Lower leg skin (tissue), 3 donors: ENCODE data around the gene MED17.

Experiments
- POLR2A ChIP-seq, 2 donors: fragments of 450-650 bp; IDR thresholded peaks; one replicate each; pipeline ENCODE4 v1.6.1; 2016 to 2017; ENCODE audit warnings: antibody characterized with exemption in 2 of 2, mild to moderate bottlenecking in 1 of 2, moderate library complexity in 1 of 2
- TF ChIP-seq, protein P1 (sequence below), 3 donors: fragments of 450-650 bp; IDR thresholded peaks; one replicate each; pipeline ENCODE4 v1.5.1; 2016; ENCODE audit warnings: antibody characterized with exemption in 3 of 3, mild to moderate bottlenecking in 3 of 3, moderate library complexity in 2 of 3

- TF ChIP-seq, protein P1, sequence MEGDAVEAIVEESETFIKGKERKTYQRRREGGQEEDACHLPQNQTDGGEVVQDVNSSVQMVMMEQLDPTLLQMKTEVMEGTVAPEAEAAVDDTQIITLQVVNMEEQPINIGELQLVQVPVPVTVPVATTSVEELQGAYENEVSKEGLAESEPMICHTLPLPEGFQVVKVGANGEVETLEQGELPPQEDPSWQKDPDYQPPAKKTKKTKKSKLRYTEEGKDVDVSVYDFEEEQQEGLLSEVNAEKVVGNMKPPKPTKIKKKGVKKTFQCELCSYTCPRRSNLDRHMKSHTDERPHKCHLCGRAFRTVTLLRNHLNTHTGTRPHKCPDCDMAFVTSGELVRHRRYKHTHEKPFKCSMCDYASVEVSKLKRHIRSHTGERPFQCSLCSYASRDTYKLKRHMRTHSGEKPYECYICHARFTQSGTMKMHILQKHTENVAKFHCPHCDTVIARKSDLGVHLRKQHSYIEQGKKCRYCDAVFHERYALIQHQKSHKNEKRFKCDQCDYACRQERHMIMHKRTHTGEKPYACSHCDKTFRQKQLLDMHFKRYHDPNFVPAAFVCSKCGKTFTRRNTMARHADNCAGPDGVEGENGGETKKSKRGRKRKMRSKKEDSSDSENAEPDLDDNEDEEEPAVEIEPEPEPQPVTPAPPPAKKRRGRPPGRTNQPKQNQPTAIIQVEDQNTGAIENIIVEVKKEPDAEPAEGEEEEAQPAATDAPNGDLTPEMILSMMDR (IDR thresholded peaks at IDR 0.05) = no peak
- no peak for TF ChIP-seq POLR2A (IDR thresholded peaks at IDR 0.05)
These were observed 65.9 kb downstream of the MED17 start for GRCh38 chr11:93849751-93850593.
